Measurements from ENCODE around the gene CEP57. TPM values are rescaled to one million over a fixed set of nuclear protein-coding genes. Genes with fewer than 3 reads are reported as not detected.

CEP57 gene
- total and polyA plus RNA-seq, 2 of the 13 experiments (the other 11 are each of a cell fraction or from before 2014, with no cell fraction given): 34.3 to 59.4 TPM

- Histone ChIP-seq H3K27me3 (ENCODE audit: control insufficient read depth in 1 of 2, insufficient read depth in 2 of 2, low read length in 2 of 2) (no peaks in the 10 kb centered on the region), H3K79me2 (ENCODE audit: insufficient read depth, low read length) (peaks cover 6% of the 10 kb centered on the region), H3K4me1 (ENCODE audit: insufficient read depth, low read length) (no peaks in the 10 kb centered on the region), H2AFZ (ENCODE audit: low read length) (no peak overlapping the region), H3K4me3 (replicated peaks in 1 of 3; ENCODE audit: insufficient read depth in 1 of 3, low read depth in 2 of 3, low read length in 3 of 3) (no peak overlapping the region), H3K9ac (ENCODE audit: insufficient read depth, low read depth, low read length) (no peak overlapping the region), H4K20me1 (ENCODE audit: insufficient read depth, low read length) (no peaks in the 10 kb centered on the region), H3K36me3 (replicated peaks in 1 of 2; ENCODE audit: control insufficient read depth in 1 of 2, insufficient read depth in 2 of 2, low read length in 2 of 2) (peaks cover 4 to 44% of the 10 kb centered on the region in 2 experiments), H3K27ac (ENCODE audit: extremely low read length, insufficient read depth, low read length) (no peak overlapping the region), H3K4me2 (ENCODE audit: low read depth, low read length) (no peak overlapping the region), H3K9me3 (ENCODE audit: low read length) (no peaks in the 10 kb centered on the region)
- BruUV-seq (replicated peaks): no TSS peak
- intact Hi-C loops (cut with micrococcal nuclease; ENCODE audit: unreplicated experiment): no loop called here
- CTCF ChIA-PET (ENCODE audit: low intra/inter-chr PET ratio, low total read pairs): no interaction called here
- in situ Hi-C loops (cut with HindIII; ENCODE audit: extremely low pct_ligation_motif_present, low pct_unique_long_range_greater_than_20kb): no loop called here
- FAIRE-seq (no peak), ATAC-seq (no peak), DNase-seq (ENCODE audit: low spot score) (no peak)
- POLR2A ChIA-PET: no interaction called here
- TF ChIP-seq ATF7 (IDR thresholded peaks at IDR 0.05) (no peak), ATF7 (CRISPR knock-in tag; IDR thresholded peaks at IDR 0.05) (no peak), NR2F1 (CRISPR knock-in tag; IDR thresholded peaks at IDR 0.05) (no peak), ZNF143 (CRISPR knock-in tag; IDR thresholded peaks at IDR 0.05) (no peak), SKI (IDR thresholded peaks at IDR 0.05; ENCODE audit: partially characterized antibody) (no peak), THAP8 (CRISPR knock-in tag; IDR thresholded peaks at IDR 0.05; ENCODE audit: borderline replicate concordance) (no peak), ZNF292 (CRISPR knock-in tag; IDR thresholded peaks at IDR 0.05; ENCODE audit: borderline replicate concordance, low read depth) (no peak)
- TF ChIP-seq, protein P1, sequence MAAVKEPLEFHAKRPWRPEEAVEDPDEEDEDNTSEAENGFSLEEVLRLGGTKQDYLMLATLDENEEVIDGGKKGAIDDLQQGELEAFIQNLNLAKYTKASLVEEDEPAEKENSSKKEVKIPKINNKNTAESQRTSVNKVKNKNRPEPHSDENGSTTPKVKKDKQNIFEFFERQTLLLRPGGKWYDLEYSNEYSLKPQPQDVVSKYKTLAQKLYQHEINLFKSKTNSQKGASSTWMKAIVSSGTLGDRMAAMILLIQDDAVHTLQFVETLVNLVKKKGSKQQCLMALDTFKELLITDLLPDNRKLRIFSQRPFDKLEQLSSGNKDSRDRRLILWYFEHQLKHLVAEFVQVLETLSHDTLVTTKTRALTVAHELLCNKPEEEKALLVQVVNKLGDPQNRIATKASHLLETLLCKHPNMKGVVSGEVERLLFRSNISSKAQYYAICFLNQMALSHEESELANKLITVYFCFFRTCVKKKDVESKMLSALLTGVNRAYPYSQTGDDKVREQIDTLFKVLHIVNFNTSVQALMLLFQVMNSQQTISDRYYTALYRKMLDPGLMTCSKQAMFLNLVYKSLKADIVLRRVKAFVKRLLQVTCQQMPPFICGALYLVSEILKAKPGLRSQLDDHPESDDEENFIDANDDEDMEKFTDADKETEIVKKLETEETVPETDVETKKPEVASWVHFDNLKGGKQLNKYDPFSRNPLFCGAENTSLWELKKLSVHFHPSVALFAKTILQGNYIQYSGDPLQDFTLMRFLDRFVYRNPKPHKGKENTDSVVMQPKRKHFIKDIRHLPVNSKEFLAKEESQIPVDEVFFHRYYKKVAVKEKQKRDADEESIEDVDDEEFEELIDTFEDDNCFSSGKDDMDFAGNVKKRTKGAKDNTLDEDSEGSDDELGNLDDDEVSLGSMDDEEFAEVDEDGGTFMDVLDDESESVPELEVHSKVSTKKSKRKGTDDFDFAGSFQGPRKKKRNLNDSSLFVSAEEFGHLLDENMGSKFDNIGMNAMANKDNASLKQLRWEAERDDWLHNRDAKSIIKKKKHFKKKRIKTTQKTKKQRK (IDR thresholded peaks at IDR 0.05; ENCODE audit: low read length): no peak
- WGBS (ENCODE audit: low lambda C conversion rate): 97% methylated on average over 1 of the region's 1 CpG
These were observed 12.5 kb downstream of the CEP57 start for GRCh38 chr11:95802806-95803205.
